ENCODE results near the gene BCL3.

BCL3 gene

DNA sequence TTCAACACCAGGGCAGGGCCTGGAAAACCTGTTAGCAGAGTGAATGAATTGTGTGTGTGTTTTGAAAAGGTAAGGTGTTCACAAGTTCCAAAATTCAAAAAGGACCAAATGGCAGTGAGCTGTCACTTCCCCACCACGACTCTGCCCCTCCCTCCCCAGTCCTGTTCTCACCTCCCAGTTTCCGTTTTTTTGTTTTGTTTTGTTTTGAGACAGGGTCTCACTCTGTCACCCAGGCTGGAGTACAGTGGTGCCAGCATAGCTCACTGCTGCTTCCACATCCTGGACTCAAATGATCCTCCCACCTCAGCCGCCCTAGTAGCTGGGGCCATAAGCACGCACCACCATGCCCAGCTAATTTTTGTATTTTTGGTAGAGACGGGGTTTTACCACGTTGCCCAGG lies 20.3 kb upstream of the BCL3 start:
- no peak overlapping the region for H3K4me3 ChIP-seq (ENCODE audit: low read length)
- DNase-seq (ENCODE audit: low read depth): no peak
- TF ChIP-seq, protein P1, sequence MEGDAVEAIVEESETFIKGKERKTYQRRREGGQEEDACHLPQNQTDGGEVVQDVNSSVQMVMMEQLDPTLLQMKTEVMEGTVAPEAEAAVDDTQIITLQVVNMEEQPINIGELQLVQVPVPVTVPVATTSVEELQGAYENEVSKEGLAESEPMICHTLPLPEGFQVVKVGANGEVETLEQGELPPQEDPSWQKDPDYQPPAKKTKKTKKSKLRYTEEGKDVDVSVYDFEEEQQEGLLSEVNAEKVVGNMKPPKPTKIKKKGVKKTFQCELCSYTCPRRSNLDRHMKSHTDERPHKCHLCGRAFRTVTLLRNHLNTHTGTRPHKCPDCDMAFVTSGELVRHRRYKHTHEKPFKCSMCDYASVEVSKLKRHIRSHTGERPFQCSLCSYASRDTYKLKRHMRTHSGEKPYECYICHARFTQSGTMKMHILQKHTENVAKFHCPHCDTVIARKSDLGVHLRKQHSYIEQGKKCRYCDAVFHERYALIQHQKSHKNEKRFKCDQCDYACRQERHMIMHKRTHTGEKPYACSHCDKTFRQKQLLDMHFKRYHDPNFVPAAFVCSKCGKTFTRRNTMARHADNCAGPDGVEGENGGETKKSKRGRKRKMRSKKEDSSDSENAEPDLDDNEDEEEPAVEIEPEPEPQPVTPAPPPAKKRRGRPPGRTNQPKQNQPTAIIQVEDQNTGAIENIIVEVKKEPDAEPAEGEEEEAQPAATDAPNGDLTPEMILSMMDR (IDR thresholded peaks at IDR 0.05; ENCODE audit: insufficient read depth, low read depth, low read length, missing control alignments): no peak

DNA sequence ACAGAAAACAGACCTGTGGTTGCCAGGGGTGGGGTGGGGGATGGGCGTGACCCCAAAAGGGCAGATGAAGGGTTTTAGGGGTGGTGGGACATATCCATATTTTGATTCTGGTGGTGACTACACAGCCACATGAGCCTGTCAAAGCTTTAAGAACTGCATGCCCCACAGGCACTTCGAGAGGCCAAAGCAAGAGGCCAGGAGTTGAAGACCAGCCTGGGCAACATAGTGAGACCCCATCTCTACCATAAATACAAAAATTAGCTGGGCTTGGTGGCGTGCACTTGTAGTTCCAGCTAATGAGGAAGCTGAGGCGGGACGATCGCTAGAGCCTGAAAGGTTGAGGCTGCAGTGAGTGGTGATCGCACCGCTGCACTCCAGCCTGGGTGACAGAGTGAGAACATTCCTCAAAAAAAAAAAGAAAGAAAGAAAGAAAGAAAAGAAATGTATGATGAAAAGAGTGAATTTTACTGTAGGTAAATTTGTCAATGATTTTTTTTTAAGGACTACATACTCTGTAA lies 18.9 kb upstream of the BCL3 start:
- TF ChIP-seq, protein P1 (IDR thresholded peaks at IDR 0.05; ENCODE audit: insufficient read depth, low read depth, low read length, missing control alignments): no peak
- H3K4me3 ChIP-seq (ENCODE audit: low read length): no peak overlapping the region
- DNase-seq (ENCODE audit: low read depth): no peak

DNA sequence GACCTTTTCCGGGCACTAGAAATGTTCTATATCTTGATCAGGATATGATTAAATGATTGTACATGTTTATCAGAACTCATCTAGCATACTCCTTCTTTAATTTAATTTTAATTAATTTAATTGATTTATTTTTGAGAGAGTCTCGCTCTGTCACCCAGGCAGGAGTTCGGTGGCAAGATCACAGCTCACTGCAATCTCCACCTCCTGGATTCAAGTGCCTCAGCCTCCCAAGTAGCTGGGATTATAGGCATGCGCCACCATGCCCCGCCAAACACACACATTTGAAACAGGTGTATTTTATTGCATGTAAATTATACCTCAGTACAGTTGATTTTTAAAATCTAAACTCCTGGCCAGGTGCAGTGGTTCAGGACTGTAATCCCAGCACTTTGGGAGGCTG lies 17.4 kb upstream of the BCL3 start:
- H3K4me3 ChIP-seq (ENCODE audit: low read length): no peak overlapping the region
- TF ChIP-seq, protein P1 (IDR thresholded peaks at IDR 0.05; ENCODE audit: insufficient read depth, low read depth, low read length, missing control alignments): no peak
- no peak for DNase-seq (ENCODE audit: low read depth)

DNA sequence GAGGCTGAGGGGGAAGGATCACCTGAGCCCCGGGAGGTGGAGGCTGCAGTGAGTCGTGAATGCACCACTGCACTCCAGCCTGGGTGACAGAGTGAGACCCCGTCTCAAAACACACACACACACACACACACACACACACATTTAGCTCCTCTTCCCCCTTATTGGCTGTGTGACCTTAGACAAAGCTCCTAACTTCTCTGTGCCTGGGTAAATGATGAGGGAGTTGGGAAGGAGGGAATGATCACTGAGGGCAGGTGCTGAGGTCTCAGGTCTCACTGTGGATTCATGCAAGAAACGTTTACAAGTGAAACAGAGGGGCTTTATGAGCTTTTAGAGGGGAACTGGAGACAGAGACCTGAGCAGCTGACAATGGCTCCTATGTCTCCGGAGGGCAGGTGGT lies 16.9 kb upstream of the BCL3 start:
- TF ChIP-seq, protein P1 (IDR thresholded peaks at IDR 0.05; ENCODE audit: insufficient read depth, low read depth, low read length, missing control alignments): no peak
- no peak overlapping the region for H3K4me3 ChIP-seq (ENCODE audit: low read length)
- DNase-seq (ENCODE audit: low read depth): no peak

DNA sequence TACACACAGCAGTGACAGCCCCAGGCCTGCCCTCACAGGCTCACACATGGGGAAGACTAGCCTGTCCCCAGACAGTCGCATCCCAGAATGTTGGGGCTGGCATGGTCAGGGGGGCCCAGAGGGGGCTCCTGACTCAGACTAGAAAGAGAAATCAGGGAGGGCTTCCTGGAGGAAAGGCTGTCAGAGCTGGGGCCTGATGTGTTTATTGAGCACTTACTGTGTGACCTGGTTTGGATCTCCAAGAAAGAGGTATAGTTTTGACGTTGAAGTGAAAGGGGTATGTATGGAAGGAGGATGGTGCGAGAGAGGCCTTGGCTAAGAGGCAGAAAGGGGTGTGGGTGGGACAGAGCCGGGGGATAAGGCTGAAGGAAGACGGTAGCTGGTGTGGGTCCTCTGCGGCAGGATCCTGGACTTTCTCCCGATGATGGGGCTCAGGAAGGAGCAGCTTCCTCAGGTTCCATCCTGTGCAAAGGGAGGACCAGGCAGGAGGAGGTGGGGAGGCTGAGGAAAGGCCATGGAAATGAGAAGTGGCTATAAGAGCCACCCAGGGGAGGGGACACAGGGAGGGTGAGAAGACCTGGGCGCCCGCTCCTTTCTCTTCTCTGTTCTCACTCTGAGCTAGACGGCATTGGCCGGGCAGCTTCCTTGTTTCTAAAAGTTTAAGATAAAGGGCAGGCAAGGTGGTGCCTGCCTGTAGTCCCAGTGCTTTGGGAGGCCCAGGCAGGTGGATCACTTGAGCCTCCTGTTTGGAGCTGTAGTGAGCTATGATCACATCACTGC lies 16.1 kb upstream of the BCL3 start:
- TF ChIP-seq, protein P1 (IDR thresholded peaks at IDR 0.05; ENCODE audit: insufficient read depth, low read depth, low read length, missing control alignments): no peak
- DNase-seq (ENCODE audit: low read depth): no peak
- no peak overlapping the region for H3K4me3 ChIP-seq (ENCODE audit: low read length)

DNA sequence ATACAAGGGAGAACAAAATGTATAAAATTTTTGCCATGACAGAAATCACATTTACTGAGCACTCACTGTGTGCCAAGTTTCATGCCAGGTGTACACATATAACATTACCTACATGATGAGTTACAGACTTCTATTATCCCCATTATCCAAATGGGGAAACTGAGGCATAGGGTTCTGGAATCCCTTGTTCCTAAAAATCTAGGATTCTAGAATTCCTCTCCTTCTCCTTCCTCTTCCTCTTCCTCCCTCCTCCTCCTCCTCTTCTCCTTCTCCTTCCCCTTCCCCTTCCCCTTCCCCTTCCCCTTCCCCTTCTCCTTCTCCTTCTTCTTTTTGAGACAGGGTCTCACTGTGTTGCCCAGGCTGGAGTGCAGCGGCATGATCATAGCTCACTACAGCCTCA lies 14.2 kb upstream of the BCL3 start:
- no peak for DNase-seq (ENCODE audit: low read depth)
- TF ChIP-seq, protein P1 (IDR thresholded peaks at IDR 0.05; ENCODE audit: insufficient read depth, low read depth, low read length, missing control alignments): no peak

DNA sequence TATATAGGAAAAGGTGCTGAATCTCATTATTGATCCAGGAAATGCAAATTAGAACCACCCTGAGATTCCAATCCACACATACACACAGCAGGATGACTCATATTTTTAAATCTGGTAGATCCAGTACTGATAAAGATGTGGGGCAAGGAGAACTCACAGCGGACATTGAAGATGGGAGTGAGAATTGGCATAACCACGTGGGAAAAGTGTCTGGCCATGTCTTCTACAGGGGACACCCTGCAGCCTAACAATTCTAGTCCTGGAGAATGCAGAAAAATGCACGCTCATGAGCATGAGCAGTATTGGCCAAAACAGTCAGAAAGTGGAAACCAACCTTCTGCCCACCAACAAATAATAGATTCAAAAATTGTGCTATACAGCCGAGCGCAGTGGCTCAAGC lies 13.5 kb upstream of the BCL3 start:
- no peak overlapping the region for H3K4me3 ChIP-seq (ENCODE audit: low read length)
- TF ChIP-seq, protein P1 (IDR thresholded peaks at IDR 0.05; ENCODE audit: insufficient read depth, low read depth, low read length, missing control alignments): no peak
- DNase-seq (ENCODE audit: low read depth): peak; percentile 67

More for the DNA sequence above, 14.2 kb upstream of the BCL3 start:
- H3K4me3 ChIP-seq (ENCODE audit: low read length): no peak overlapping the region

Data from epithelial cell of esophagus (primary cell).